DOHH2 (cell line): ENCODE measurements around the gene DHRS12.

Experiments
- H3F3A ChIP-seq: fragments of 200-600 bp; sonication (generic), shearing (Covaris generic); 2 replicates; pipeline ENCODE4 v1.6.0; 2016; ENCODE audit warnings: antibody characterized with exemption, mild to moderate bottlenecking; ENCODE audit not compliant: control insufficient read depth, insufficient read depth
- H3K27ac ChIP-seq: fragments of 200-600 bp; sonication (generic); 2 replicates; pipeline ENCODE4 v1.5.1; 2014; ENCODE audit warnings: low read depth, mild to moderate bottlenecking, low read length, moderate library complexity
- H3K27me3 ChIP-seq: fragments of 200-600 bp; sonication (generic); 2 replicates; pipeline ENCODE4 v1.6.1; 2014; ENCODE audit warnings: mild to moderate bottlenecking, low read length, mixed read lengths; ENCODE audit not compliant: control insufficient read depth
- H3K36me3 ChIP-seq: fragments of 200-600 bp; sonication (generic); 2 replicates; pipeline ENCODE4 v1.6.1; 2014; ENCODE audit warnings: mild to moderate bottlenecking, low read length, moderate library complexity, mixed read lengths; ENCODE audit not compliant: control insufficient read depth
- H3K4me1 ChIP-seq: fragments of 200-600 bp; sonication (generic); 2 replicates; pipeline ENCODE4 v1.6.1; 2014; ENCODE audit warnings: mild to moderate bottlenecking, low read length, mixed read lengths; ENCODE audit not compliant: control insufficient read depth
- H3K4me2 ChIP-seq: fragments of 200-600 bp; sonication (generic); 2 replicates; pipeline ENCODE4 v1.6.0; 2014; ENCODE audit warnings: mild to moderate bottlenecking, low read length, moderate library complexity
- H3K4me3 ChIP-seq: fragments of 200-600 bp; sonication (generic); 2 replicates; pipeline ENCODE4 v1.5.1; 2014; ENCODE audit warnings: mild to moderate bottlenecking, low read length, mixed read lengths
- H3K79me2 ChIP-seq: fragments of 200-600 bp; sonication (generic); 2 replicates; pipeline ENCODE4 v1.6.1; 2014; ENCODE audit warnings: mild to moderate bottlenecking, low read length, mixed read lengths; ENCODE audit not compliant: control insufficient read depth
- H3K9me2 ChIP-seq: fragments of 200-600 bp; sonication (generic); replicated peaks from 2 replicates; pipeline ENCODE4 v1.6.1; 2014; ENCODE audit warnings: mild to moderate bottlenecking, low read length, mixed read lengths; ENCODE audit not compliant: control insufficient read depth
- H3K9me3 ChIP-seq: fragments of 200-600 bp; sonication (generic); 2 replicates; pipeline ENCODE4 v1.6.1; 2014; ENCODE audit warnings: antibody characterized with exemption, low read length, mixed read lengths; ENCODE audit not compliant: control insufficient read depth, insufficient read depth
- H4K20me1 ChIP-seq: fragments of 200-600 bp; sonication (generic); 2 replicates; pipeline ENCODE4 v1.6.0; 2014; ENCODE audit warnings: low read depth, mild to moderate bottlenecking, antibody characterized with exemption, low read length, moderate library complexity; ENCODE audit not compliant: control insufficient read depth, insufficient read depth
- EZH2phosphoT487 ChIP-seq: fragments of 200-600 bp; sonication (generic); IDR thresholded peaks from 2 replicates; pipeline ENCODE4 v1.6.1; 2017; ENCODE audit warnings: borderline replicate concordance, mild to moderate bottlenecking, antibody characterized with exemption, low read length, moderate library complexity, mixed read lengths
- TF ChIP-seq, protein P1 (sequence below): fragments of 200-600 bp; sonication (generic); IDR thresholded peaks from one replicate; pipeline ENCODE4 v1.5.1; 2014; ENCODE audit warnings: antibody characterized with exemption, mild to moderate bottlenecking, low read depth, low read length; ENCODE audit not compliant: poor library complexity, severe bottlenecking

DHRS12 gene

DNA sequence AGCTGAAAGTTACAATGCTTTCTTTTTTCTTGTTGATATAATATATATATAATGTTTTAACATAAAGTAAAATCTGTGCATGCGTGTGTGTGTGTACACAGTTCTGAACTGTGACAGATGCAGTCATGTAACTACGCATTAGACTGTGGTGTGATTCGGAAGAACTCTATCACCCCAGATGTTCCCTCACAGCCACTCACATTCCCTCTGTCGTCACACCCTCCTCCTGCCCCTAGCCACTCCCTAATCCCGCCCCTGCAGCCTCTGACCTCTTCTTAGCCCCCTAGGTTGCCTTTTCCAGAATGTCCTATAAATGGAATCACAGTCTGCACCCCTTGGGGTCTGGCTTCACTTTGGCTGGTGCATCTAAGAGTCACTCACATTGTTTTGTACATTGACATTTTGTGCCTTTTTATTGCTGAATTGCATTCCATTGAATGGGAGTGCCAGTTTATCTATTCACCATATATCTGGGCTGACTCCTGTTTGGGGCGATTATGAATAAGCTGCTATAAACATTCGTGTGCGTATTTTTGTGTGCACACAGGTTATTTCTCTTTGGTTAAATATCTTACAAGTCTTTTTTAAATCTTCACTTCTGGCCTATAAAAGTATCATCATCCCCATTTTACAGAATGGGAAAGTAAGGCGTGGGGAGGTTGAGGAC, 20.4 kb downstream of the DHRS12 start:
- TF ChIP-seq, protein P1, sequence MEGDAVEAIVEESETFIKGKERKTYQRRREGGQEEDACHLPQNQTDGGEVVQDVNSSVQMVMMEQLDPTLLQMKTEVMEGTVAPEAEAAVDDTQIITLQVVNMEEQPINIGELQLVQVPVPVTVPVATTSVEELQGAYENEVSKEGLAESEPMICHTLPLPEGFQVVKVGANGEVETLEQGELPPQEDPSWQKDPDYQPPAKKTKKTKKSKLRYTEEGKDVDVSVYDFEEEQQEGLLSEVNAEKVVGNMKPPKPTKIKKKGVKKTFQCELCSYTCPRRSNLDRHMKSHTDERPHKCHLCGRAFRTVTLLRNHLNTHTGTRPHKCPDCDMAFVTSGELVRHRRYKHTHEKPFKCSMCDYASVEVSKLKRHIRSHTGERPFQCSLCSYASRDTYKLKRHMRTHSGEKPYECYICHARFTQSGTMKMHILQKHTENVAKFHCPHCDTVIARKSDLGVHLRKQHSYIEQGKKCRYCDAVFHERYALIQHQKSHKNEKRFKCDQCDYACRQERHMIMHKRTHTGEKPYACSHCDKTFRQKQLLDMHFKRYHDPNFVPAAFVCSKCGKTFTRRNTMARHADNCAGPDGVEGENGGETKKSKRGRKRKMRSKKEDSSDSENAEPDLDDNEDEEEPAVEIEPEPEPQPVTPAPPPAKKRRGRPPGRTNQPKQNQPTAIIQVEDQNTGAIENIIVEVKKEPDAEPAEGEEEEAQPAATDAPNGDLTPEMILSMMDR, result no peak
- TF ChIP-seq EZH2phosphoT487, result no peak
- no peaks in the 10 kb centered on the region for H3K27me3 ChIP-seq
- H3K4me2 ChIP-seq, result no peak overlapping the region

DNA sequence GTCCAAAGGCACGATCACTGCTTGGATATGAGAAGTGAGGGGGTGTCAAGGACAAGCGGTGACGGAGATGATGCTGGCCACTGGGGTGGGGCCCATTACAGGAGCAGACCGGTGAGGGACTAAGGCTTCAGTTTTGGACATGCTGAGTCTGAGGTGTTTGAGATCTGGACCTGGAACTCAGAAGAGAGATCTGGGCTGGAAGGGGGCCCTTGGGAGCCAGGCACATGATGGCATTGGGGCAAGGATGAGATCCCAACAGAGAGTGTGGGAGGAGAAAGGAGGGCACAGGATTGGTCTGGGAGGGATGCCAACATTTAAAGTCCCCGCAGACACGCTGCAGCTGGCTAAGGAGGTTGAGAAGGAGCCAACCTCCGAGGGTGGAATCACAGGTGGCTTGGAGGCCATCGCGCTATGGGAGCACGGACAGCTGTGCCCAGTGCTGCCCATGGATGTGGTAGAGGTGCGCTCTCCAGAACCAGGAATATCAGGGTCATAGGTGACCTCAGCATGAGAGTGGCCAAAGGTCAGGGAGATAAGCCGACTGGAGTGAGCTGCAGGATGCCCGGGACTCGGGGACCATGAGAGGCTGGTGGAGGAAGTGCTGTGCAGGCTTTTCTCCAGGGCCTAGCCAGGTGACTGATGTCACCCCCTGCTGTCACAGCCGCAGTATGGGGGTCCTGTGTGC, 21.8 kb downstream of the DHRS12 start:
- Histone ChIP-seq H3K36me3 (no peaks in the 10 kb centered on the region), H3F3A (no peaks in the 10 kb centered on the region), H3K27me3 (no peaks in the 10 kb centered on the region), H4K20me1 (no peaks in the 10 kb centered on the region), H3K4me2 (no peak overlapping the region), H3K9me3 (no peaks in the 10 kb centered on the region), H3K79me2 (no peaks in the 10 kb centered on the region), H3K4me3 (no peak overlapping the region), H3K4me1 (peaks cover 8% of the 10 kb centered on the region), H3K27ac (no peak overlapping the region), H3K9me2 (no peaks in the 10 kb centered on the region)
- TF ChIP-seq, protein P1, result no peak
- TF ChIP-seq EZH2phosphoT487, result no peak

More for the DNA sequence above, 20.4 kb downstream of the DHRS12 start:
- Histone ChIP-seq H3K27ac (no peak overlapping the region), H4K20me1 (no peaks in the 10 kb centered on the region), H3F3A (no peaks in the 10 kb centered on the region), H3K36me3 (no peaks in the 10 kb centered on the region), H3K9me3 (no peaks in the 10 kb centered on the region), H3K79me2 (no peaks in the 10 kb centered on the region), H3K9me2 (no peaks in the 10 kb centered on the region), H3K4me1 (peaks cover 8% of the 10 kb centered on the region), H3K4me3 (no peak overlapping the region)

DNA sequence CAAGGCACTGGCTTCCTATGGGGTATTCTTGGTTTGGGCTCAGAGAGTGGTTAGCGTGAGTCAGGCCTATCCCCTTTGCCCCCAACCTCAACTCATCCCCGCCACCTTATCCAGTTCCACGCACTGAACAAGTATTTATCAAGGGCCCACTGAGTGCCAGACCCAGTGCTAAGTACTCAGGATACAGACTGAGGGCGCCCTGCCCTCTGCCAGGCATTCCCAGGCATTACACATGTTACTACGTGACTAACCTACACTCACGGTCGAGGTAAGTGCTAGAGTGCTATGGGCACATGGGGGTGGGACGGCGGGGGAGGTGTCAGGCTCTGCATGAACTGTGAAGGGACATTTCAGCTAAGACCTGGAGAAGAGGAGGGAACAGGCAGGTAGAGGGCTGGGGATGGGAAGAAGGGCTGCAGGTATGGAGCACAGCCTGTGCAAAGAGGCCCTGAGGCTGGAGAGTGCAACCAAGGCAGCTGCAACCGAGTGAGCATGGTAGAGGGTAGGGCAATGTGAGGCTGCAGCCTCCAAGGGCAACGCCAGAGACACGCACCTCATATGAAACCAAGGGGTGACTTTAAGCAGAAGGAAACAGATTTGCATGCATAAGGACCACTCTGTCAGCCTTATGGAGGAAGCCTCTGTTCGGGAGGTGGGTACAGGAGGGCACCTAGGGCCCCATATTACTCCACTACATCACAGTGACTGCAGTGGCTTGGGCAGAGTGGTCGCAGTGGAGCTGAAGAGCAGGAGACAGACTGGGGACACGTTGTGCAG, 22.5 kb downstream of the DHRS12 start:
- peaks cover 8% of the 10 kb centered on the region for H3K4me1 ChIP-seq
- no peaks in the 10 kb centered on the region for H3F3A ChIP-seq
- H3K9me2 ChIP-seq, result no peaks in the 10 kb centered on the region
- no peak overlapping the region for H3K4me2 ChIP-seq
- H3K9me3 ChIP-seq, result no peaks in the 10 kb centered on the region
- H3K4me3 ChIP-seq, result no peak overlapping the region
- no peaks in the 10 kb centered on the region for H3K79me2 ChIP-seq
- H3K36me3 ChIP-seq, result no peaks in the 10 kb centered on the region
- TF ChIP-seq EZH2phosphoT487, result no peak
- TF ChIP-seq, protein P1, result no peak
- H3K27me3 ChIP-seq, result no peaks in the 10 kb centered on the region
- no peaks in the 10 kb centered on the region for H4K20me1 ChIP-seq
- H3K27ac ChIP-seq, result no peak overlapping the region
